Upper lobe of right lung (tissue), 1 donor: ENCODE data around the gene PIP5K1B. TPM values are rescaled to one million over a fixed set of nuclear protein-coding genes. Genes with fewer than 3 reads are reported as not detected.

Experiments
- ATAC-seq: fragments of 200-7000 bp; cut with Tn5 transposase; one replicate; pipeline ENCODE4 v1.9.1; 2020; ENCODE audit warnings: mild to moderate bottlenecking, moderate library complexity
- DNase-seq: peaks from one replicate; pipeline ENCODE4 v3.0.0-alpha.2; 2020
- H3K27ac ChIP-seq: fragments of 200-600 bp; one replicate; pipeline ENCODE4 v1.8.0; 2022
- H3K27me3 ChIP-seq: fragments of 200-600 bp; one replicate; pipeline ENCODE4 v1.8.0; 2022; ENCODE audit warnings: mild to moderate bottlenecking
- H3K36me3 ChIP-seq: fragments of 200-600 bp; one replicate; pipeline ENCODE4 v1.8.0; 2022
- H3K4me1 ChIP-seq: fragments of 200-600 bp; one replicate; pipeline ENCODE4 v1.8.0; 2022
- H3K4me3 ChIP-seq: fragments of 200-600 bp; one replicate; pipeline ENCODE4 v1.8.0; 2022; ENCODE audit warnings: mild to moderate bottlenecking
- H3K9me3 ChIP-seq: fragments of 200-600 bp; one replicate; pipeline ENCODE4 v1.8.0; 2022
- CTCF ChIP-seq: fragments of 200-600 bp; IDR thresholded peaks from one replicate; pipeline ENCODE4 v1.8.0; 2022; ENCODE audit warnings: antibody characterized with exemption
- intact Hi-C: fragments of 100-400 bp; cut with DNase I; formaldehyde crosslinking; loops from one replicate; pipeline ENCODE4 v1.11.0; 2022
- total RNA-seq: library from RNA; stranded (reverse); fragmentation: NEBNext Ultra II Directional; extraction: Animal tissue kit (Norgen Biotek cat#: 25700); gene quantifications from one replicate; pipeline ENCODE4 v1.2.1, GENCODE V29; 2021
- donor health status: DM: no; HTN: yes; CAD: no; lungs with severe emphysema.

The PIP5K1B gene
- total RNA-seq, 1 donor from 2014 or later = 36.5 TPM

GRCh38 chr9:68963416-68963815, 258.4 kb downstream of the PIP5K1B start:
- DNase-seq = no peak
- Histone ChIP-seq H3K9me3 (no peaks in the 10 kb centered on the region), H3K36me3 (no peaks in the 10 kb centered on the region), H3K27me3 (no peaks in the 10 kb centered on the region), H3K4me1 (peaks cover 6% of the 10 kb centered on the region), H3K27ac (no peak overlapping the region), H3K4me3 (no peak overlapping the region)
- intact Hi-C loops = no loop called here
- ATAC-seq = no peak
- no peak for TF ChIP-seq CTCF

GRCh38 chr9:68964102-68964541, 259.1 kb downstream of the PIP5K1B start:
- Histone ChIP-seq H3K27ac (no peak overlapping the region), H3K36me3 (no peaks in the 10 kb centered on the region), H3K27me3 (no peaks in the 10 kb centered on the region), H3K4me3 (no peak overlapping the region), H3K9me3 (no peaks in the 10 kb centered on the region), H3K4me1 (peaks cover 6% of the 10 kb centered on the region)
- no peak for TF ChIP-seq CTCF
- intact Hi-C loops = no loop called here
- DNase-seq = no peak
- peak; percentile 9 for ATAC-seq

GRCh38 chr9:68964765-68965164, 259.7 kb downstream of the PIP5K1B start:
- no peaks in the 10 kb centered on the region for H3K9me3 ChIP-seq
- H3K4me1 ChIP-seq = peaks cover 6% of the 10 kb centered on the region
- H3K4me3 ChIP-seq = no peak overlapping the region
- ATAC-seq (no peak), DNase-seq (no peak)
- no peak overlapping the region for H3K27ac ChIP-seq
- TF ChIP-seq CTCF = no peak
- H3K36me3 ChIP-seq = no peaks in the 10 kb centered on the region
- intact Hi-C loops = no loop called here
- H3K27me3 ChIP-seq = no peaks in the 10 kb centered on the region

- no peaks in the 10 kb centered on the region for H3K36me3 ChIP-seq
- no peaks in the 10 kb centered on the region for H3K9me3 ChIP-seq
- H3K4me3 ChIP-seq = no peak overlapping the region
- DNase-seq = no peak
- no peak for ATAC-seq
- intact Hi-C loops = no loop called here
- no peak overlapping the region for H3K27ac ChIP-seq
- no peak for TF ChIP-seq CTCF
- H3K4me1 ChIP-seq = peaks cover 6% of the 10 kb centered on the region
- no peaks in the 10 kb centered on the region for H3K27me3 ChIP-seq
Measured at GRCh38 chr9:68966496-68966944, 261.5 kb downstream of the PIP5K1B start.

- no peak overlapping the region for H3K4me3 ChIP-seq
- no peaks in the 10 kb centered on the region for H3K27me3 ChIP-seq
- H3K27ac ChIP-seq = no peak overlapping the region
- DNase-seq = no peak
- TF ChIP-seq CTCF = no peak
- H3K9me3 ChIP-seq = no peaks in the 10 kb centered on the region
- intact Hi-C loops = no loop called here
- peaks cover 6% of the 10 kb centered on the region for H3K4me1 ChIP-seq
- no peaks in the 10 kb centered on the region for H3K36me3 ChIP-seq
- ATAC-seq = no peak
Measured at GRCh38 chr9:68967800-68968199, 262.8 kb downstream of the PIP5K1B start.

GRCh38 chr9:68969538-68969937, 264.5 kb downstream of the PIP5K1B start:
- TF ChIP-seq CTCF = no peak
- no peaks in the 10 kb centered on the region for H3K27me3 ChIP-seq
- peaks cover 2% of the 10 kb centered on the region for H3K4me1 ChIP-seq
- intact Hi-C loops = no loop called here
- H3K9me3 ChIP-seq = no peaks in the 10 kb centered on the region
- ATAC-seq = no peak
- no peak overlapping the region for H3K27ac ChIP-seq
- DNase-seq = no peak
- H3K36me3 ChIP-seq = no peaks in the 10 kb centered on the region
- no peak overlapping the region for H3K4me3 ChIP-seq
